Motor neuron (in vitro differentiated cells): Measurements from ENCODE around the gene SDK2. TPM values are rescaled to one million over a fixed set of nuclear protein-coding genes. Genes with fewer than 3 reads are reported as not detected.
A peak's percentile ranks its signal among the peaks of the same experiment; 100 is the strongest.

Experiments
- ATAC-seq, 8 experiments: fragments of 200-7000 bp; cut with Tn5 transposase; replicated peaks in 6 of 8; 2 replicates each; pipeline ENCODE4 v1.8.0; 2021; ENCODE audit warnings: mild to moderate bottlenecking in 8 of 8, moderate library complexity in 8 of 8
- H3K27ac ChIP-seq, 2 donors: fragments of 250-450 bp; sonication (Bioruptor Pico); 2 replicates each; pipeline ENCODE4 v1.9.0; 2021; ENCODE audit warnings: antibody characterized with exemption in 2 of 2, mild to moderate bottlenecking in 2 of 2, moderate library complexity in 1 of 2
- H3K4me1 ChIP-seq, 2 donors: fragments of 250-450 bp; sonication (Bioruptor Pico); replicated peaks in 1 of 2; 2 replicates each; pipeline ENCODE4 v1.6.1; 2021; ENCODE audit warnings: antibody characterized with exemption in 2 of 2, mild to moderate bottlenecking in 2 of 2, moderate library complexity in 1 of 2
- H3K4me3 ChIP-seq, 5 donors: fragments of 250-450 bp; sonication (Bioruptor Pico); 2 replicates each; pipeline ENCODE4 v1.9.0; 2021; ENCODE audit warnings: antibody characterized with exemption in 5 of 5, mild to moderate bottlenecking in 5 of 5, moderate library complexity in 4 of 5
- WGBS, 10 experiments: fragments of 450-650 bp; shearing (Covaris generic); methylation state at CpG; one replicate each; pipeline ENCODE4 v1.0.0; 2022; 5-methylcytosine and 5-hydroxymethylcytosine counted together
- in situ Hi-C, 9 experiments: fragments of 400-800 bp; cut with MboI; loops; one replicate each; pipeline ENCODE4 v1.15.0; 2021; ENCODE audit warnings: low sequenced_read_pairs in 9 of 9, low pct_unique_long_range_greater_than_20kb in 2 of 9; ENCODE audit not compliant: unreplicated experiment in 9 of 9
- total RNA-seq, 8 experiments: library from RNA; unstranded; fragments of 300-600 nt; gene quantifications; 2 replicates each; pipeline versions ENCODE4 v1.2.3 to v1.2.4, GENCODE V29; 2022

Gene SDK2
- total RNA-seq, 8 experiments from 2014 or later, result 0.59 to 22.0 (median 10.7) TPM

DNA sequence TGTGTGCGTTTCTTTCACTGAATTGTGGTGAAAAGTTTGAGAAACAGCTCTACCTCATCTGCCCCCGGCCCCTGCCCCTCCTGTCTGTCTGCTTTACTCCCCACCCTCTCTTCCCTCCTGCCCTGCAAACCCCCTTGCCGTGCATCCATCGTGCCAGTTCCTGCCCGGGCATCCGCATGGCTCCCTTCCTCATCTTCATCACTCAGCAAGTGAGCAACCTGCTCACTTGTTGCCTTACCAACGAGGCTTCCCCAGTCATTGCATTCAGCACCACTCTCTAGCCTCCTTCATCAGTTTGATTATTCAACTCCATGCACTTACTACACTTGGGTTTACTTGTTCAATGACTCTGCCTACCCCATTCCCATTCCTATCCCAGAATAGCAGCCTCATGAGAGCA is 34.8 kb upstream of the SDK2 start:
- ATAC-seq, result no peak
- Histone ChIP-seq H3K27ac (no peak overlapping the region), H3K4me3 (no peak overlapping the region), H3K4me1 (peaks cover 0 to 4% of the 10 kb centered on the region in 2 donors)
- in situ Hi-C loops, result no loop called here
- WGBS, 10 experiments, result 0 to 83% (median 66%) methylated on average over 1 to 4 of the region's 7 CpGs; no CpG with 5 or more reads in 6 of the 10 experiments

DNA sequence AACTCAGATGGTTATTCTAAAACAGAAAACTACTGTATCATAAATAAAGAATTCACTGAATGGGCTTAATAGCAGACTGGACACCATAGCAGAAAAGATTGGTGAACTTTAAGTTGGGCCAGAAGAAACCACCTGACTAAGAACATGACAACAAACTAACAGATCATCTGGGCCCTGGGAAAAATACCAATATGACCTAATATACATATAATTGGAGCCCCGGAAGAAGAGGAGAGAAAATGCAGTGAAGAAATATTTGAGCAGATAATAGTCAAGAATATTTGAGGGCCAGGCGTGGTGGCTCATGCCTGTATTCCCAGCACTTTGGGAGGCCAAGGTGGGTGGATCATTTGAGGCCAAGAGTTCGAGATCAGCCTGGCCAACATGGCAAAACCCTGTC is 25.5 kb upstream of the SDK2 start:
- no peak overlapping the region for H3K4me3 ChIP-seq
- ATAC-seq, result no peak
- in situ Hi-C loops, result loop anchor here in 3 of 9 experiments (25.0 kb wide), 2 partner anchors 493 to 518 kb away; no protein-coding TSS in a partner anchor
- H3K27ac ChIP-seq, result no peak overlapping the region
- WGBS, 10 experiments, result 17 to 100% (median 72%) methylated on average over 1 to 3 of the region's 3 CpGs; no CpG with 5 or more reads in 1 of the 10 experiments
- peaks cover 0 to 5% of the 10 kb centered on the region in 2 donors for H3K4me1 ChIP-seq

DNA sequence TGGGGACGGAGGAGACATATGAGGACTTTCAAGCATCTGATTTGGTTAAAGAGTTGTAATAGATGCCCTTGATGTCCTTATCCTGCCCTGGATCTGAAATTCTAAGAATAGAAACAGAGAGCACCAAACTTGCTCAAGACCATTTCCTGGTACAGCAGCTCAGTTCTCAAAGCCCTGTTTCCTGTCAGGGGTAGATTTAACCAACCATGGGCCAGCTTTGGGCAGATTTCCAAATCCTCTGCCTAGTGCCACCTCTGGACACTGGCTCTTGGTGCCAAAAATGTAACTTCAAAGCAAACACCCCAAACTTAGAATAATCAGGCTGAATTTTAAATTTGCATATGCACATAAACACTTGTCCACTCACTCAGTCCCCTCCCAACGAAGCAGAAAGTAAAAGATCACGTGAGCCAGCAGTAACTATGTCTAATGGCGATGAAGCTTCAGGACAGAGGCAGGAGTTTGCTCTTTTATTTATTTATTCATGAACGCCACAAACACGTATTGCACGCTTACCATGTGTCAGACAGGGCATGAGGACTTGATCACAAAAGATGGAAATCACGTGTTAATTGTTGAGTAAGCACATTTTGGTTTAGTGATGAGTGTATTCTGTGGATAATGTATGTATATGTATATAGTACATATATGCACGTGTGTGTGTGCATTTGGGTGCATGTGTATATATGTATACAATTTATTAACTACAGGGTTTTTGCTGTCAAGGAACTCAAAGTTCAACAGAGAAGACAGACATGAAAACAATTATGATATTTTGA is 23.1 kb upstream of the SDK2 start:
- in situ Hi-C loops, result loop anchor here in 3 of 9 experiments (25.0 kb wide), 2 partner anchors 495 to 520 kb away; no protein-coding TSS in a partner anchor

DNA sequence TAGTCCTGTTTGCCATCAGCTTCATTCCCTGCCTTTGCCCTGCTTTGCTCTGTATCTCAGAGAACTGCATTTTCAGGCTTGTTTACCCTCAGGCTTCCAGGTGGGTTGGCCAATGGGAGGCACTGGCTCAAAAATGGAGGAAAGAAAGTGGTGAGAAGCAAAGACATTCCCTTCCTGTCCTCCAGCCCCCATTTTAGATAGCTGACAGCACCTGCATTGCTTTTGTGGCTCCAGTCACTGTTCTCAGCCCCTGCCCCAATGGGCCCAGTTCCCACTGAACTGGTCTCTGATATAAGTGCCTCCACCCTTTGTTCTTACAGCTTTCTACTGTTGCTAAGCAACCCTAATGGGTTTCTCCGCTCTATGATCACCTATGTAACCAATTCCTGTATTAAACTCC is 19.4 kb upstream of the SDK2 start:
- H3K4me3 ChIP-seq, result no peak overlapping the region
- ATAC-seq, result no peak
- no peak overlapping the region for H3K27ac ChIP-seq
- in situ Hi-C loops, result loop anchor here in 3 of 9 experiments (25.0 kb wide), 2 partner anchors 499 to 524 kb away; no protein-coding TSS in a partner anchor
- WGBS, 10 experiments, result 10 to 83% (median 49%) methylated on average over 1 of the region's 1 CpG; no CpG with 5 or more reads in 4 of the 10 experiments
- H3K4me1 ChIP-seq, result peaks cover 0 to 8% of the 10 kb centered on the region in 2 donors

More for the DNA sequence above, 23.1 kb upstream of the SDK2 start:
- Histone ChIP-seq H3K4me3 (no peak overlapping the region), H3K4me1 (peaks cover 0 to 5% of the 10 kb centered on the region in 2 donors), H3K27ac (no peak overlapping the region)
- 0 to 88% (median 73%) methylated on average over 1 to 8 of the region's 9 CpGs for WGBS, 10 experiments
- ATAC-seq, result peak in 3 of 8 experiments; percentile 92 to 95 (median 92)

DNA sequence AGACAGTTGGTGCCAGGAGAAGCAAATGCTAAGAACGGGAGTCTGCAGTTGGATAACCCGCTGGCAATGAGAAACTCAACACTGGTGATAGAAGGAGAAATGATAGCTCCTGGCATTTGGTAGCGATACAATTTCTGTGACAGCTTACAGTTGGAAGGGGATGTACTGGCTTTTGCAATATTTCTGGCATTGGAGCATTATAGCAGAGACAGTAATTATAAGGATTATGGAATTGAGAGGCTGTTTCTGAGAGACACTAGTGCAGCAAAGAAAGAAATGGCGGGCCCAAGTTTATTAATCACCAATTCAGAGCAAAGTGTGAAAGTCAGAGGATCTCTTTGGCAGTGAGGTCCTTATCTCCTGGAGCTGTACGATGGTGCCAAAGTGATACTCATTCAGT is 16.1 kb upstream of the SDK2 start:
- ATAC-seq, result no peak
- H3K4me1 ChIP-seq, result peaks cover 0 to 8% of the 10 kb centered on the region in 2 donors
- no peak overlapping the region for H3K27ac ChIP-seq
- no peak overlapping the region for H3K4me3 ChIP-seq
- 28 to 100% (median 85%) methylated on average over 1 to 5 of the region's 5 CpGs for WGBS, 10 experiments
- in situ Hi-C loops, result loop anchor here in 3 of 9 experiments (25.0 kb wide), 2 partner anchors 502 to 527 kb away; no protein-coding TSS in a partner anchor

DNA sequence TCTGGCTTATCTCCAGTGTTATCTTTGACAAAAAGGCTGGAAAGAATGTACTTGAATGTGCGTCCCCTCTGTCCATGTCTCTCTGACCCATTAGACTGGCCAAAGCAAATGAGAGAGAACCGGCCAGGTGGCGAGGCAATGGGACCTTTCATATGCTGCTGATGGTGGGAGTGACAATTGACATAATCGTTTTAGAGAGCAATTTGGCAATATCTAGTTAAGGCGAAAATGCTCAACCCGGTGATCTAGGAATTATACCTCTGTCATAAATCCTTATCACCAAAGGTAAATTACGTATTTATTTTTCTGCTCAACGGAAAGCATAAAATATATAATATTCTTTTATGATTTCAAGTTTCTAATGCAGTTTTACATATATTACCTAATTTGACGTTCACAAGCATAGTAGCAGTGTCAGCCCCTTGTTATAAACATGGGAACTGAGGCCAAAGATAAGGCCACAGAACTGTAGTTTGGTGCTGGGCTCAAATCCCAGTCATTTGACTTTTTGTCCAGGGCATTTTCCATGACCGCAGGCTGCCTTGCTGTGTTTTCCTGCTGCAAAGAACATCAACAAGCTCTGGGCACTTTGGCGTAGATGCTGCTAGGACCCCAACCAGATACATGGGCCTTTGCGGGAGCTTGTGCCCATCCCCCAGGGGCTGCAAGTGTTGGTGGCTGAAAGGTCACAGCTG is 14.7 kb upstream of the SDK2 start:
- in situ Hi-C loops, result loop anchor here in 3 of 9 experiments (25.0 kb wide), 2 partner anchors 503 to 528 kb away; no protein-coding TSS in a partner anchor
- Histone ChIP-seq H3K4me1 (peaks cover 0 to 3% of the 10 kb centered on the region in 2 donors), H3K27ac (no peak overlapping the region), H3K4me3 (no peak overlapping the region)
- no peak for ATAC-seq
- 73 to 92% (median 82%) methylated on average over 2 to 12 of the region's 12 CpGs for WGBS, 10 experiments

DNA sequence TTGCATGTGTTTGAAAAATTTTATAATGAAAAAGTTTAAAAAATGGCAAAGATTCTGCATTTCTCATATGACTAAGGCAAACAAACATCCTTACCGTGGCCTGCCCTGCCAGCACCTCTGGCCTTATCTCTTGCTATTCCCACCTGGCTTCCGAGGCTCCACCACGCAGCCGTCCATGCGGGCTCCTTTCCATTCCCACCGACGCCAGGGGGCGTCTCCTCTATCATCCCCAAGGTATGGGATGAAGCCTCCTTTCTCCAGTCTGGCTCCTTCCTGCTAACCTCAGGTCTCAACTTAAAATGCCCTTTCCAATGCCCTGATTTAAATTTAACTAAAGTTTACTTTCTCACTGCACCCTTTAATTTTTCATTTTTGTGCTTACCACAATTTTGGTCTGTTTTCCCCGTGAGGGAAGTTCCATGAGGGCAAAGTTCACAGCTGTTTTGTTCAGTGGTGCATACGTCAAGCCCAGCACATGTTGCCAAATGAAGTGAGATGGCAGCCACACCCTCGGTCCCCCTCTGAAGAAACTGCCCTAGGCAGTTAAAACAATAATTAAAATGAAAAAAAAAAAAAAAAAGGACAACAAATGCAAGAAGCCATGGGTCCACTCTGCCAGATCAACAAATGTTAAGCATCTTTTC is 13.3 kb upstream of the SDK2 start:
- in situ Hi-C loops, result loop anchor here in 3 of 9 experiments (25.0 kb wide), 2 partner anchors 505 to 530 kb away; no protein-coding TSS in a partner anchor
- no peak overlapping the region for H3K27ac ChIP-seq
- WGBS, 10 experiments, result 0 to 75% (median 33%) methylated on average over 2 to 8 of the region's 11 CpGs
- H3K4me3 ChIP-seq, result no peak overlapping the region
- ATAC-seq, result peak in 7 of 8 experiments; percentile 32 to 97 (median 53)
- peaks cover 0 to 3% of the 10 kb centered on the region in 2 donors for H3K4me1 ChIP-seq

DNA sequence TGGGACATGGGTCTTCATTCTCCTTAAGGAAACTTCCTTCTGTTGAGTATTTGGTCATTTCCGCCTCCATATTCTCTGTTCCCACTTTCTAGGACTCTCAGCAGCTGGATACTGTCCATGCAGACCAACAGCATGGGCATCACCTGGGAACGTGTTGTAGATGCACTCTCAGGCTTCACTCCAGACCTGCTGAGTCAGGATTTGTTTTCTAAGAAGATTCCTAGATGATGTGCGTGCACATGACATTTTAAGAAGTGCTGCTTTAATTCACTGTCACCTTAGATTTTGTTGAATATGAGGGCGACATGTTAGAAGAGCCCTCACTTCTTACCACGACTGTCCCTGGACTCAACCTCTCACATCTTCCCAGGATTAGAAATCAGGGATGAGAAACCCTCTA is 10.0 kb upstream of the SDK2 start:
- no peak for ATAC-seq
- 16 to 100% (median 96%) methylated on average over 1 to 5 of the region's 5 CpGs for WGBS, 10 experiments

DNA sequence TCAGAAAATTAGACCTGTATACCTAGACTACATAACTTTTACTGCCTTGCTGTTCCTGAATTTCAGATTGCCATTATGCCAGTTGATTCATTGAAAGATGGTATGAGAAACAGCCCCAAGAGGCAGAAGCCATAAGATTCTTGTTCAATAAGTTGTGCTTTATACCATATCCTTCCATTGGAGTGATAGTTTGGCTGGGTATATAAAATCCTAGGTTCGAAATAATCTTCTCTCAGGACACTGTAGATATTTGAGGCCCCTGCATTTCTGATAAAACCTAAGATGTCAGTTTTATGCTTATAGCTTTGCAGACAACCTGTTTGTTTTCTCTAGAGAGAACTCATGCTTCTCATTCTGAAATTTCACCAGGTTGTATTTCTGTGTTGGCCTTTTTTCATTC is 9.6 kb upstream of the SDK2 start:
- in situ Hi-C loops, result loop anchor here in 3 of 9 experiments (25.0 kb wide), 2 partner anchors 508 to 533 kb away; no protein-coding TSS in a partner anchor
- WGBS, 10 experiments, result 0 to 100% (median 61%) methylated on average over 1 of the region's 1 CpG; no CpG with 5 or more reads in 2 of the 10 experiments
- no peak for ATAC-seq
- H3K4me3 ChIP-seq, result no peak overlapping the region
- peaks cover 2 to 4% of the 10 kb centered on the region in 2 donors for H3K4me1 ChIP-seq
- H3K27ac ChIP-seq, result no peak overlapping the region

More for the DNA sequence above, 10.0 kb upstream of the SDK2 start:
- Histone ChIP-seq H3K4me3 (no peak overlapping the region), H3K27ac (no peak overlapping the region), H3K4me1 (peaks cover 3 to 4% of the 10 kb centered on the region in 2 donors)
- in situ Hi-C loops, result loop anchor here in 3 of 9 experiments (25.0 kb wide), 2 partner anchors 508 to 533 kb away; no protein-coding TSS in a partner anchor

DNA sequence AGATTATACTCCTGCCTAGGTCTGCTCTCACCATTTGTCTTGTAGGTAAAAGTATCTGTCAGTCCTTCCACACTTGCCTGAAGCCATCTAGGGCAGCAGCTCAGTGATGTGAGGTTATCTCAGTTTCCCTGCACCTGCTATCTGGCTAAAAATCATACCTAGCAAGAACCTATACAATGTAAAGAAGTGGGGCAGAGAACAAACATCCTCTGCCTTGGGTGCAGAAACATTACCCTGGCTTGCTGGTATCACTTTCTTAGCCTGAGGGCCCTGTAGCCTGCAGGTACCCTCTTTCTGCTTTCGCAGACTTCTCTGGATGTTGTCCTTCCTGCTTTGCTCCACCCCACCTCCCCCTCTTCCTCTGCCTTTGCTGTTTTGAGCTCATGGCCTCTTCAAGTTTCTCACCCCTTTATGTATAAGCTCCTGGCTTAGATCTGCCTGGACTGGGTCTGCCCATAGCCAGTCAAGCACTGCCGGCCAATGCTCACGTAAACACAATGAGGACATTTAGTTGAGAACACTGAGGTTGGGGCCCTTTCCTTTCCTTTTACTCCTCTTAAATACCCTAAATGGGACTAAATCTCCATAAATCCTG is 8.7 kb upstream of the SDK2 start:
- WGBS, 10 experiments, result 20 to 85% (median 63%) methylated on average over 1 to 3 of the region's 3 CpGs; no CpG with 5 or more reads in 3 of the 10 experiments
- Histone ChIP-seq H3K4me3 (no peak overlapping the region), H3K27ac (no peak overlapping the region), H3K4me1 (peaks cover 0 to 4% of the 10 kb centered on the region in 2 donors)
- in situ Hi-C loops, result loop anchor here in 3 of 9 experiments (25.0 kb wide), 2 partner anchors 509 to 534 kb away; no protein-coding TSS in a partner anchor
- no peak for ATAC-seq

DNA sequence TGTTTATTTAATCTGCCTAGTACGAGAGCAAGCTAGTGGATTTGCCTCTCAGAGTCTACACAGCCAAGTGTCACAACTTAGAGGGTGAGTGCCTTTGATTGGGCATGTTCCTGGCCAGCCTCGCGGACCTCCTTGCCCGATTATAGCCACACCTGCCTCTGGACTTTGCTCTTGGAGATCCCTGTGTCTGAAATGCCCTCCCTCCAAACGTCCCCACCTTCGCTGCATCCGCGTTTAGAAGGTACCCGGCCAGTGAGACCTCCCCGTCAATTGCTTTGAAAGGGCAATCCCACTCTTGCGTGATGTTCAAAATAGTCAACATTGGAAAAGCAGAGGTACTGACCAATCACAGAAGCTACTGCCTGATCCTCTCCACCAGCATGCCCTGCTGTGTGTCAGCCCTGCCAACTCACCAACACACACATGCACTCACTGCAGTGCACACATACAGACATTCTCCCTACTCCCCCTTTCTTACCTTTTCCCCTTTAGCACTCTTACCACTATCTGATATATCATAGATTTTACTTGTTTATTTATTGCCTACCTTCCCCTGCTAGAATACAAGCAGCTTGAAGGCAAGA is 6.5 kb upstream of the SDK2 start:
- in situ Hi-C loops, result loop anchor here in 3 of 9 experiments (25.0 kb wide), 2 partner anchors 512 to 537 kb away; no protein-coding TSS in a partner anchor
- 0 to 89% (median 50%) methylated on average over 1 to 10 of the region's 11 CpGs; no CpG with 5 or more reads in 1 of the 10 experiments for WGBS, 10 experiments
- Histone ChIP-seq H3K27ac (no peak overlapping the region), H3K4me1 (peaks cover 10% of the 10 kb centered on the region in 2 donors), H3K4me3 (no peak overlapping the region)
- ATAC-seq, result no peak
